ENCODE results near the gene HSPE1.

DNA sequence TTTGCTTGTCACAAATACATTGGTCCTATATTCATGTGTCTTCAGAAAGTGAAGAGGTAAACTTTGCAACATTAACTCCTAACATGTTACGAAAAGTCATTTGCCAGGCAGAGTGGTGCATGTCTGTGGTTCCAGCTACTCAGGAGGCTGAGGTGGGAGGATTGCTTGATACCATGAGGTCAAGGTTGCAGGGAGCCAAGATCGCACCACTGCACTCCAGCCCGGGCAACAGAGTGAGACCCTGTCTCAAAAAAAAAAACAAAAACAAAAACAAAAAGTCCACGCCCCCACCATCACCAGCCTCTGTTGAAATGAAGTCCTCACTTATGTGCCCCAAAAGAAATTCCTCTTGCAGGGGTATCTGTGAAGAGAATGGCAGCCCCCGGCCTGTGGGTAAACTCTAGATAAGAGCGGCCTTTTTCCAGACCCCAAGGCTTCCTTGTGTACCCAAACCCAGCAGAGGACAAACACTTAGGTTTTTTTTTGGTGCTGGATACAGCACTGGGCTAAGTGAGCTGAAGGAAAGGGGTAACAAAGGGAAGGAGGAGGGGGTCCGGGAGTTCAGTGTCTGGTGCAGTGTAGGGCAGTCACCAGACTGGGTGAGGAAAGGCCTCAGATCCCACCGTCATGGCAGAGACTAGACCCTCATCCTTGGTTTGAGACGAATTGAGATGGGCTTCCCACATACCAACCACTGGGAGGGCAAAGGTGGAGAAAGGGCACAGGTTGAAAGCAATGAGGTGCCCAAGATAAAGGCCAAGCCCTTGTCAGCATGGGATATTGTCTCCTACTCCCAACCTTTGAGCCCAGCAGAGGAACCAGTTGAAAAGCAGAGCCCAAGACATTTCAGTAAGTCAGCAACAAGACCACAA is 19.8 kb upstream of the HSPE1 start:
- TF ChIP-seq, protein P1, sequence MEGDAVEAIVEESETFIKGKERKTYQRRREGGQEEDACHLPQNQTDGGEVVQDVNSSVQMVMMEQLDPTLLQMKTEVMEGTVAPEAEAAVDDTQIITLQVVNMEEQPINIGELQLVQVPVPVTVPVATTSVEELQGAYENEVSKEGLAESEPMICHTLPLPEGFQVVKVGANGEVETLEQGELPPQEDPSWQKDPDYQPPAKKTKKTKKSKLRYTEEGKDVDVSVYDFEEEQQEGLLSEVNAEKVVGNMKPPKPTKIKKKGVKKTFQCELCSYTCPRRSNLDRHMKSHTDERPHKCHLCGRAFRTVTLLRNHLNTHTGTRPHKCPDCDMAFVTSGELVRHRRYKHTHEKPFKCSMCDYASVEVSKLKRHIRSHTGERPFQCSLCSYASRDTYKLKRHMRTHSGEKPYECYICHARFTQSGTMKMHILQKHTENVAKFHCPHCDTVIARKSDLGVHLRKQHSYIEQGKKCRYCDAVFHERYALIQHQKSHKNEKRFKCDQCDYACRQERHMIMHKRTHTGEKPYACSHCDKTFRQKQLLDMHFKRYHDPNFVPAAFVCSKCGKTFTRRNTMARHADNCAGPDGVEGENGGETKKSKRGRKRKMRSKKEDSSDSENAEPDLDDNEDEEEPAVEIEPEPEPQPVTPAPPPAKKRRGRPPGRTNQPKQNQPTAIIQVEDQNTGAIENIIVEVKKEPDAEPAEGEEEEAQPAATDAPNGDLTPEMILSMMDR (conservative IDR thresholded peaks at IDR 0.05), result no peak
- TF ChIP-seq ZFX (IDR thresholded peaks at IDR 0.05), result no peak
